ENCODE measurements around the gene C12orf75. TPM values are rescaled to one million over a fixed set of nuclear protein-coding genes. Genes with fewer than 3 reads are reported as not detected.
"Not testable (repeated sequence)": the region's sequence is repeated elsewhere in the genome, so short reads cannot be mapped to it uniquely, and the experiment has no call there.

The C12orf75 gene
- total RNA-seq, 1 donor from 2014 or later = 35.7 TPM

DNA sequence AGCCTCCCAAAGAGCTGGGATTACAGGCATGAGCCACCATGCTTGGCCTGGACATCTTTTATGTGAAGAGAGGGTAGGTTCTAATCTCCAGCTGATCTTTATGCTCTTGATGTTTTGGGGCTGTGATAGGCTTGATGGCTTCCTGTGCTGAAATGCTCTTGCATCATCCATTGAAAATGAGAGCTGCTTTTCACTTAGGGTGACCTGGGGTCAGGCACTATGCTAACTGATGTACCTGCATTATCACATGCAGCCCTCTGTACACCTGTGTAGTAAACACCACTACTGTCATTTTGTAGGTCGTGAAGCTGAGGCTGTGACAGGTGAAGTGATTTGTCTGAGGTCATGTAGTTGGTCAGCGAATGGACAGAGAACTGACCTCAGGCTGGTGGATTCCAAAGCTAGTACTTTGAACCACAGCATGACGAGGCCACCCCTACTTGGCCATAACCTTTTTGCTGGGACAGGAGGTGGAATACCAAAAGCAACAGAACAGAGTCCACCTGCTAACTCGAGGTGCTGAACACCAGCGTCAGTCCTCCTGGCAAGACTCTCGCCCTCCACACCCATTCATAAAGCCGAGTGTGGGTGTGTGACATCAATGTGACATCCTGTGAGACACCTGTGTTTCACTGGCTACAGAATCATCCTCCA is 69.1 kb downstream of the C12orf75 start:
- no peak for ATAC-seq
- intact Hi-C loops (cut with DNase I) = no loop called here
- DNase-seq (ENCODE audit: low spot score) = no peak

DNA sequence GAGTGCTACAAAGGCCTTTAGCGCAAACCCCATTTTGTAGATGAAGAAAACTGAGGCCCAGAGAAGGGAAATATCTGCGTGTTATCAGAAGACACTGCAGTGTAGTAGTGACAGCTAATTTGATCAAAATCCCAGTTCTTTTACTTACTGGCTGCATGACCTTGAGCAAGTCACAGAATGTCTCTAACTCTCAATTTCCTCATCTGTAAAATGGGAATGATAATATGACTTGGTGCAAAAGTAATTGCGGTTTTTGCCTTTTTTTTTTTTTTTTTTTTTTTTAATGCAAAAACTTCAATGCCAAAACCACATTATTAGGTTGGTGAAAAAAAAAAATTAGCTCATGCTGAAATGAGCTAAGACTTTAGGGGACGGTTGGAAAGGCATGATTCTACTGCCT is 69.7 kb downstream of the C12orf75 start:
- ATAC-seq (no peak), DNase-seq (ENCODE audit: low spot score) (no peak)
- intact Hi-C loops (cut with DNase I) = no loop called here

DNA sequence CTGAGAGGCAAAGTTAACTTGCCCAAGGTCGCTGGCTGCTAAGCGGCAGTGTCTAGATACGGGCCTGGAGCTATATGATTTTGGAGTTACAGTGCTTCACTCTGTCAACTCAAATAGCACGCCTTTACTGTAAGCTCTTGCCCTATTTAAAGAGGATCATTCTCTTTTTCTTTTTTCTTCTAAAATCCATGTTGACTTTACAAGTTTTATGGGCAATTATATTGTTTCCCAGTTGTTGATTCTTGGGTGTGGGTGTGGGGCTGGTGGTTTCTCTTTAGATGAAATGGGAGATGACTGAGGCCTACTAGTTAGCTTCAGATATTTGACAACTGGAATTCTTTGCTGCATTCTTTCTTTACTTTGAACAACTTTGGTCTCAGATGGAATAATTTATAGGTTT is 70.7 kb downstream of the C12orf75 start:
- ATAC-seq = no peak
- intact Hi-C loops (cut with DNase I) = no loop called here
- no peak for DNase-seq (ENCODE audit: low spot score)

DNA sequence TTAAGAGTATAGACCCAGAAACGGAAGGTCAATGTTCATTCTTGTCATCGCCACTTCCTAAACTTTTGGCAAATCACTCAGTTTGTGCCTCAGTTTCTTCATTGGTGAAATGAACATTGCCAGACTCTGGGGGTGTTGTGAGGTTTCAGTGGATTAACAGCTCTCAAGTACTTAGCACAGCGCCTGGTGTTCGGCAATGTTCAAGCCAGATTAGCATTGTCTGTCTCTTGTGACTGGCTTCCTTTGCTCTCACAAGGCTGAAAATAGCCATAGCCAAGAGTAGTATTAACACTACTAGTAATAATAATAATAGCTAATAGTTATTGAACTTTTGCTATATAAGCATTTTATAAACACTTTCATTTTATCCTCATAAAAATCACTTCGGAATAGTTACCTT is 71.9 kb downstream of the C12orf75 start:
- intact Hi-C loops (cut with DNase I) = no loop called here

DNA sequence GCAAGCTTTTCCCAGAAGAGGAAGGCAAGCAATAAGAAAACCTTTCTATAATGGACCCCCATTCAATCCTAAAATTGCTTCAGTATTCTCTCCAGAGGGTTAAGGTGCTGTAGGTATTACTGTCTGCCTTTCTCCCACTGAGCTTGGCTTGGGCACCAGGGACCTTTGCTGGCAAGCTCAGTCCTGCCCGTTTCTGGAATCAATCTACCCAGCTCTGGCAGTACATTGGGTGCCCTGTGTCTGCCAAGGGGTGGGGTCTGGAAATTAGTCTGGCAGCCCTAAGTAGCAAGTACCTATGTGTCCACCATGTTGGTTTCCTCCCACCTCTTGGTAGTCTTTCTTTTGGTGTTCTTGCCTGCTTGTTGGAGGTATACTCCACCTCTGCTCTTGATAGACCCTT is 72.6 kb downstream of the C12orf75 start:
- intact Hi-C loops (cut with DNase I) = no loop called here
- ATAC-seq = no peak

More for the DNA sequence above, 71.9 kb downstream of the C12orf75 start:
- no peak for ATAC-seq
- no peak for DNase-seq (ENCODE audit: low spot score)

DNA sequence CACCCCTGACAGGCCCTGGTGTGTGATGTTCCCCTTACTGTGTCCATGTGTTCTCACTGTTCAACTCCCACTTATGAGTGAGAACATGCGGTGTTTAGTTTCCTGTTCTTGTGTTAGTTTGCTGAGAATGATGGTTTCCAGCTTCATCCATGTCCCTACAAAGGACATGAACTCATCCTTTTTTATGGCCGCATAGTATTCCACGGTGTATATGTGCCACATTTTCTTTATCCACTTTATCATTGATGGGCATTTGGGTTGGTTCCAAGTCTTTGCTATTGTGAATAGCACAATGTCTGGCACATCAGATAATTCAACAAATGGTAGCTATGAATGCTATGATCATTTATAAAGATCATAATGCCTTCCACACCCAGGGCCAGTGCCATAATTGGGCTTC is 73.6 kb downstream of the C12orf75 start:
- DNase-seq (ENCODE audit: low spot score); ATAC-seq; intact Hi-C loops (cut with DNase I): not testable (repeated sequence)

More for the DNA sequence above, 72.6 kb downstream of the C12orf75 start:
- no peak for DNase-seq (ENCODE audit: low spot score)

DNA sequence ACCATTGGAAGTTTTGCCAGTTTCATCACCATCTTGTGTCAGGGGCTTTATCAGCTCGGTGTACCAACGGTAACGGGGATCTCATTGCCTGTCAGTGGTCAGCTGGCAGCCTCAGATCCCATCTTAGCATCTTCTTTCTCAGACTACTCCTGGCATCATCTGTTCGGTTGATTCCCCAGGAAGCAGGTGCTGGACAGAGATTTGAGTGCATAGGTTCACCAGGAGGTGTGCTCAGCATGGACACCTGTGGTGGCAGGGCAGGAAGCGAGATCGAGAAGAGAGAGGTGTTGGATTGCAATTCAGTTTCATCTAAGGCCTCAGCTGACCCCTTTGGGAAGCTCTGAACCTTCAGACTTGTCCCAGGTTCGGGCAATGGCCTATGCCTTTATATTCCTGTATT is 76.0 kb downstream of the C12orf75 start:
- intact Hi-C loops (cut with DNase I) = no loop called here
- no peak for DNase-seq (ENCODE audit: low spot score)
- ATAC-seq = no peak

DNA sequence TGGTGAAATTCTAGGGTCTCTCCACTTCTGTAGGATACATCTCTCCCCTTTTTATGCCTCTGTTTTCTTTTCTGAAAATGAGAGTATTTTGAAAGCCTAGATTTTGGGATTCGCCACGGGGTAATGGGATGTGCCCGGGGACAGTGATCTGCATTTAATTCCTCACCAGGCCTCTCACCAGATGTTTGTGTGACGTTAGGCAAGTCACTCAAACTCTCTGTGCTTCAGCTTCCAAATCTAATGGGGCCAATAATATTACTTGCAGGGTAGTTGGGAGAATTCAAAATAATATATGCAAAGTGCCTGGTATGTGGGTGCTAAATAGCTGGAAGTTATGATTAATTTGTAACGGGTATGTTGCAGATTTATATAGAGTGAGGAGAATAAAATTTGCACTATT is 78.8 kb downstream of the C12orf75 start:
- DNase-seq (ENCODE audit: low spot score) = no peak
- ATAC-seq = no peak
- intact Hi-C loops (cut with DNase I) = no loop called here

DNA sequence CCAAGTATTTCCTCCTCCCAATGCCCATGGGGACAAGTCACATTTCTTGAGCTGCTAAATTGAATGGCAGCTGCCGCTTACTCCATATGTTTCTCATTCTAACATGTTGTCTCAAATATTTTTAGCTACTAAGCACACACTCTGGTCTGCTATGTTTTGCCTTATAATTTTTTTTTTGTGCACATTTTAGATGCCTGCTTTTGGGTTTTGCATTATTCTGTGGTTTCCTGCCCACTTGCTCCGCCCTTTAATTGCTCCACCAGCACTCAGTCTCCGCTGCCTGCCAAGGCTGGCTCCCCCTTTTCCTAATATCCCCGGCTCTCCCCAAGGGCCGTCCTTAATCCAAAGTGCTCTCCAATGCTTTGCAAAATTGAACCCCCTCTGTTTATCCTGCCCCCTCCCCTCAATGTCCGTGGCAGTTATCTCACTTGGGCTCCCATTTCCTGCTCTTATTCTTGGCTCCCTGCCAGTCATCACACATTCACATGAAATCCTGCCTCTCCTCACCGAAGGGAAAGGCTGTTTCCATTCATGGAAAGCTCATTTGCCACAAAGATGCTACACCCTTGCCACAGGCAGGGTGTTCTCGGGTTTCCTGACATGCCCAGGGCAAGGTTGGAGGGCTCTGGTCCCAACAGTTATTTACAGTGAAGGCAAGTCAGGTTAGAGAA is 79.4 kb downstream of the C12orf75 start:
- ATAC-seq = peak; percentile 80
- no peak for DNase-seq (ENCODE audit: low spot score)
- intact Hi-C loops (cut with DNase I) = no loop called here

DNA sequence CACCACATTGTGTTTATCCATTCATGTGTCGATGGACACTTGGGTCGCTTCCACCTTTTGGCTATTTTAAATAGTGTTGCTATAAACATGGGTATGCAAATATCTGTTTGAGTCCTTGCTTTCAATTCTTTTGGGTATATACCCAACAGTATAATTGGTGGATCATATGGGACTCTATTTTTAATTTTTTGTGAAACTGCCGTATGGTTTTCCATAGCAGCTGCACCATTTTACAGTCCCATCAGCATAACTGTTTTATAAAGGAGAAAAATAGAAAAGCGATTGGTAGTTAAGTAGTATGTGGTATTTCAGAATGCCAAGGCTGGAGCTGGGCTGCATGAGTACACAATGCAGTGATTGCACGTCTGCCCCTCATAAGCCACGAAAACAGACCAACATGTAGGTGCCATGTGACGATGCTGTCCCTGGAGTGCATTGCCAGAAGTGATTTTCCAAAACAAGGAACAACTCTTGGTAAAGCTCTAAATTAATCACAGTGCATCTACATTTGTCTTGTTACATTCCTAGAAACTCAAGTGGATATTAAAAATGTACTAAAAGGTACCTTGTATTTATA is 83.5 kb downstream of the C12orf75 start:
- intact Hi-C loops (cut with DNase I) = no loop called here
- DNase-seq (ENCODE audit: low spot score) = no peak
- ATAC-seq = no peak

DNA sequence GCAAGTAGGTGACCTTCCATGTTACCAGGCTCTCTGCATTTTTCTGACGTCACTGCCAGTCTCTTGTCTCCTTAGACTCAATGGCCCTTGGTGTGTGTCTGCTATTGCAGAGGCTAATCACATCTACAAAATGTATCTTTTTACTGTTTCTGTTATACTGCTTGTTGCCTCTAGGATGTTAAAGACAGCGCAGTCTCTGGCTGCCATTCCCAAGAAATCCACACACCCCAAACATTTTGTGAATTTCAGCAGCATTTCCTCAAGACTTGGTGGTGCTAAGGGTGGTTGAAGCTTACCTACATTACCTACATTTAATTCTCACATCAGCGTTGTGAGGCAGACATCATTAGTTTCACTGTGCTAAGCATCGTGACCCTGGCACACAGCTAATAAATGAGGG is 87.2 kb downstream of the C12orf75 start:
- ATAC-seq (no peak), DNase-seq (ENCODE audit: low spot score) (no peak)
- intact Hi-C loops (cut with DNase I) = no loop called here

DNA sequence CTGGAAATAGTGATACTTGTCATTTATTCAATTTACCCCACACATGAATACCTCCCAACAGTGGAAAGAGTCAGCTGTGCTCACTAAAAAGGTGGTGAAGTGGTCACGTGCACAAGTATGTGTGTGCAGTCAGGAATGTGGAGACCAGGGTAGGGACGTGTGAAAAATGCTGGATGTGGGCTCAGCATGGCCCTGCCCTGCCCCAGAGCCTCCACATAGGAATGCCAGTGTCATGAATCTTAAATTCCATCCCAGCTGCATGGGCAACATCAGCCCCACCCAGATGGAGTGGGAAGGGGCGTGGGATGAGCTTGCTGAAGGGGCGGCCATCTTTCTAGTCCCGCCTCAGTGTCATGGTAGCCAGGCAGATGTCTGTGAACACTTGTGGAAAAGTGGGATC is 87.7 kb downstream of the C12orf75 start:
- intact Hi-C loops (cut with DNase I) = no loop called here
- no peak for DNase-seq (ENCODE audit: low spot score)
- peak; percentile 25 for ATAC-seq

DNA sequence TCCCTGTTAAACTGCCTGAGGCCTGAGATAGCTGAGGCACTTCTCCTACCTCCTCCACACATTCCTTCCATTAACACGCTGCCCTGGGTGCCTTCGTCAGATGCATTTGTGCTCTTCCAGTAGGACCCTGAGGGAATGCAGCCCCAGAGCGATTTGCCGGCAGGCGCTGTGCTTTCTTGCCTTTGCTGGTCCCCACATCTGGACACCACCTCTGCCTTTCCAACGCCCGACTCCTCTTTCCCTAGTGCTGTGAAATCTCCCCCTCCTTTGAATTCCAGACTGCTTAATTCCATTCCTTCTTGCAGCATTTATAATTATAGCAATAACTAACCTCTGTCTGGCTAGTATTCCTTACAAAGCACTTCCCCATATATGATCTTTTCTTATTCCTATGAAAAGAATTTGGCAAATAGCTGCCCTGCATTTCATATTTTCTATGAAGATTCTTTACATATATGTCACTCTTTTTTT is 88.4 kb downstream of the C12orf75 start:
- ATAC-seq (no peak), DNase-seq (ENCODE audit: low spot score) (no peak)
- intact Hi-C loops (cut with DNase I) = no loop called here

DNA sequence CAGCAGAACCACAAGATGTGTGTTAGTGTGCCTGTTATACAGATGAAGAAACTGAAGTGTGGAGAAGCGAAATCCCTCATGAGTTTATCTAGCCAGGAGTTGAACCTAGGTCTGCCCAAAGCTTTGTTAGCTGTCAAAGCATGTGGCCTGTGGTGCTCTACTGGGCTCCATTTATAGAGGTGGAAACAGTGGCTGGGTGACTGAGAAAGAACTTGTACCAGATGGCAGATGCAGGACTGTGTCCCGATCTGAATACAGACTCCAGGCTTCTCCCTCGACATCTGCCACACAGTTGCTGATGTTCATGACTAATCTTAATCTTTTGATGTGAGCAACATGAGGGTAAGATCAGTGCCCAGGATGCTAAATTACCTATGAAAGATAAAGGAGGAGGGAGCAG is 89.1 kb downstream of the C12orf75 start:
- DNase-seq (ENCODE audit: low spot score) (no peak), ATAC-seq (no peak)
- intact Hi-C loops (cut with DNase I) = loop anchor here (10.0 kb wide), 2 partner anchors 715 to 805 kb away; partner anchors contain the start of gene NUAK1

DNA sequence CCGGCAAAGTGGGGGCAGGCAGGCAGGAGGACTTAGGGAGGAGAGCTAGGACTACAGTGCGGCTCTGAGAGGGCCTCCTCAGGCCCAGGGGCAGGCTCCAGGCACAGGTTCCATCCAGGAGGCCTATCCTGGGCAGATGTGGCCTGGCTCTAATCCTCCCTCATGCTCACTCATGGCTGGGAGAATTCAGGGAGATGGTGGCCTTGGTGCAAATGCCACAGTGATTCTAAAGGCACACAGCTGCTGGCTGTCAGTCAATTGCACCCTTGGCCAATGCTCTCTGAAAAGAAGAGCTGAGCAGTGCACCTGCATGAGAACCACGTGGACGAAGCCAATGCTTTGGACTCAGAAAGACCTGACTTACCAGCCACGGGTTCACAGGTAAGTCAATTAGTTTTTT is 89.6 kb downstream of the C12orf75 start:
- ATAC-seq (peak; percentile 20), DNase-seq (ENCODE audit: low spot score) (no peak)
- intact Hi-C loops (cut with DNase I) = loop anchor here (10.0 kb wide), 2 partner anchors 715 to 805 kb away; partner anchors contain the start of gene NUAK1

DNA sequence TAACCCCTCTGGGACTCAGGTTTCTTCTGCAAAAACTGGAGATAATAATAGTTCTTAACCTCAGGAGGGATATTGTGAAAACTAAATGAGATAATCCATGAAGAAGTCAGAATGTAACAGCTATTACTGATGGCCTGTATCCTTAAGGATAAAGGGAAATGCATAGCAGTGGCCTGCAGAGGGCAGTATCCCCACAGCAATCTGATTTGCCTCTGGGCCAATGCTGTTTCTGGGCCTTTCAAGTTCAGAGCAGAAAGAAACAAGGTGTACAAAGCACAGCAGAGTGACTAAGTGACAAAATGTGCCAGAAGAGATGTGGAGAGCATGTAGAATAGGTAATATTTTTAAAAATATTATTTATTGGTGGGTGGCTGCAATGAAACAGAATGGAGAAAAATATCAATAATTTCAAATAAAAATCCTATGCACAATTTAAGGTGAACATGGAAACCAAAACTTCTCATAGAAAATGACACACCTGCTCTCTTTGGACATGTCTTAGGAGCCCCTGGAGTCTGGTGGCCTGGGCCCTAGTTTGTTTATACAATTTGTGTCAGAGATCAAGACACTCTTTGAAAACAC is 90.3 kb downstream of the C12orf75 start:
- peak; percentile 94 for ATAC-seq
- peak; percentile 88 for DNase-seq (ENCODE audit: low spot score)
- intact Hi-C loops (cut with DNase I) = loop anchor here (10.0 kb wide), 2 partner anchors 714 to 804 kb away; partner anchors contain the start of gene NUAK1
